GM23248 (cell line): Measurements from ENCODE around the gene TBX5. TPM values are rescaled to one million over a fixed set of nuclear protein-coding genes. Genes with fewer than 3 reads are reported as not detected.

ENCODE experiments used
- DNase-seq: peaks from one replicate; pipeline ENCODE4 v3.0.0-alpha.2; 2015
- H2AFZ ChIP-seq: fragments of 200-600 bp; sonication (generic); 2 replicates; pipeline ENCODE4 v1.6.1; 2016; ENCODE audit warnings: antibody characterized with exemption
- H3F3A ChIP-seq: fragments of 200-600 bp; sonication (generic); 2 replicates; pipeline ENCODE4 v1.6.1; 2016; ENCODE audit warnings: mild to moderate bottlenecking, antibody characterized with exemption, mixed run types; ENCODE audit not compliant: insufficient read depth
- H3K27ac ChIP-seq: fragments of 200-600 bp; sonication (generic); 2 replicates; pipeline ENCODE4 v1.5.1; 2016; ENCODE audit warnings: mild to moderate bottlenecking
- H3K27me3 ChIP-seq: fragments of 200-600 bp; sonication (generic); replicated peaks from 2 replicates; pipeline ENCODE4 v1.6.1; 2016; ENCODE audit warnings: mild to moderate bottlenecking; ENCODE audit not compliant: insufficient read depth
- H3K36me3 ChIP-seq: fragments of 200-600 bp; sonication (generic); 2 replicates; pipeline ENCODE4 v1.6.1; 2016; ENCODE audit warnings: low read depth, mild to moderate bottlenecking
- H3K4me1 ChIP-seq: fragments of 200-600 bp; sonication (generic); 2 replicates; pipeline ENCODE4 v1.6.1; 2016; ENCODE audit warnings: mild to moderate bottlenecking; ENCODE audit not compliant: insufficient read depth
- H3K4me2 ChIP-seq: fragments of 200-600 bp; sonication (generic); one replicate; pipeline ENCODE4 v1.6.1; 2016; ENCODE audit warnings: mild to moderate bottlenecking; ENCODE audit not compliant: unreplicated experiment
- H3K4me3 ChIP-seq: fragments of 200-600 bp; sonication (generic); 2 replicates; pipeline ENCODE4 v1.5.1; 2016; ENCODE audit warnings: mild to moderate bottlenecking
- H3K79me2 ChIP-seq: fragments of 200-600 bp; sonication (generic); 2 replicates; pipeline ENCODE4 v1.6.1; 2016; ENCODE audit warnings: mild to moderate bottlenecking; ENCODE audit not compliant: insufficient read depth
- H3K9ac ChIP-seq: fragments of 200-600 bp; sonication (generic); 2 replicates; pipeline ENCODE4 v1.6.1; 2016; ENCODE audit warnings: mild to moderate bottlenecking
- H3K9me2 ChIP-seq: fragments of 200-600 bp; sonication (generic); 2 replicates; pipeline ENCODE4 v1.6.1; 2016; ENCODE audit warnings: mixed run types, mild to moderate bottlenecking, moderate library complexity; ENCODE audit not compliant: insufficient read depth
- H3K9me3 ChIP-seq: fragments of 200-600 bp; sonication (generic); one replicate; pipeline ENCODE4 v1.6.1; 2017; ENCODE audit warnings: low read depth
- H4K20me1 ChIP-seq: fragments of 200-600 bp; sonication (generic); 2 replicates; pipeline ENCODE4 v1.6.0; 2016; ENCODE audit not compliant: insufficient read depth
- EZH2 ChIP-seq: fragments of 200-600 bp; sonication (generic); IDR thresholded peaks from 2 replicates; pipeline ENCODE4 v1.6.1; 2018; ENCODE audit warnings: antibody characterized with exemption, mild to moderate bottlenecking; ENCODE audit not compliant: insufficient read depth, poor library complexity, severe bottlenecking
- EZH2phosphoT487 ChIP-seq: fragments of 200-600 bp; sonication (generic); IDR thresholded peaks from 2 replicates; pipeline ENCODE4 v1.6.1; 2018; ENCODE audit warnings: antibody characterized with exemption, moderate library complexity, mild to moderate bottlenecking, low read depth; ENCODE audit not compliant: insufficient read depth
- WGBS, 2 experiments: methylation state at CpG; one replicate each; pipeline ENCODE4 v1.1.6; 2015 to 2017; ENCODE audit warnings: low lambda C conversion rate in 2 of 2, low coverage in 1 of 2; ENCODE audit errors: missing lambda C conversion rate in 2 of 2; 5-methylcytosine and 5-hydroxymethylcytosine counted together
- in situ Hi-C: fragments of 300-500 bp; cut with MboI; formaldehyde crosslinking; loops from 2 replicates; pipeline ENCODE4 v1.15.0; 2020
- polyA plus RNA-seq: library from polyadenylated mRNA; unstranded; fragments of >200 nt; fragmentation: Nextera tagmentation; extraction: Ambion mirVana; gene quantifications from 2 replicates; pipeline ENCODE4 v1.2.1, GENCODE V29; 2016
- total RNA-seq: library from RNA; depleted of rRNA; stranded (reverse); fragments of >200 nt; shearing (Covaris generic); gene quantifications from 2 replicates; pipeline ENCODE4 v1.2.3, GENCODE V29; 2014

The TBX5 gene
- total and polyA plus RNA-seq, 2 experiments from 2014 or later, result 24.5 to 30.0 TPM

DNA sequence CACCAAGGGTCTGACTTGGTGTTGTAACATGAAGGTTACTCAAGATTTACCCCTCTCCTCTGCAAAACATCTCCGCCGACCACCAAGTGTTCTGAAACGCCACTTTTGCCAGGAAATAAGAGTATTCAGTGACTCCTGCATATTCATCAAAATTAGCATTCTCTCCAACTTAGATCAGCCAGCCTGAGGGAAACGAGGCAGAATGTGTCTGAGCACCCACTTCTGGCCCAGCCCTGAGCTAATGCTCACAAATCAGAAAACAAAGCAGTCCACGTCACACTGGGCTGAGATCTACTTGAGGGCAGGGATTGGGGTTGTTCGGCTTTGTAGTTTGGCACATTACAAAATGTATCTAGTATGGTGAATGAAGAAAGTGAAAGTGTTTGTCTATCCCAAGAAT lies 64.3 kb downstream of the TBX5 start:
- DNase-seq, result no peak
- WGBS, 2 experiments, result 85 to 91% methylated on average over 6 of the region's 6 CpGs
- Histone ChIP-seq H3K9ac (no peak overlapping the region), H3K9me3 (no peaks in the 10 kb centered on the region), H4K20me1 (no peaks in the 10 kb centered on the region), H3K36me3 (no peaks in the 10 kb centered on the region), H2AFZ (no peak overlapping the region), H3K27ac (no peak overlapping the region), H3K4me1 (peaks cover 24% of the 10 kb centered on the region), H3F3A (peaks cover 25% of the 10 kb centered on the region), H3K4me2 (no peak overlapping the region), H3K79me2 (no peaks in the 10 kb centered on the region), H3K4me3 (no peak overlapping the region), H3K27me3 (no peaks in the 10 kb centered on the region), H3K9me2 (no peaks in the 10 kb centered on the region)
- in situ Hi-C loops, result no loop called here
- TF ChIP-seq EZH2phosphoT487 (no peak), EZH2 (no peak)

- Histone ChIP-seq H3K27me3 (no peaks in the 10 kb centered on the region), H3K79me2 (no peaks in the 10 kb centered on the region), H3K27ac (no peak overlapping the region), H2AFZ (no peak overlapping the region), H3K9ac (no peak overlapping the region), H3K4me1 (peaks cover 24% of the 10 kb centered on the region), H3F3A (peaks cover 25% of the 10 kb centered on the region), H3K4me3 (no peak overlapping the region), H4K20me1 (no peaks in the 10 kb centered on the region), H3K9me3 (no peaks in the 10 kb centered on the region), H3K4me2 (peak overlapping the region; percentile 26), H3K36me3 (no peaks in the 10 kb centered on the region), H3K9me2 (no peaks in the 10 kb centered on the region)
- 48% methylated on average over 3 of the region's 3 CpGs for WGBS, 2 experiments
- in situ Hi-C loops, result no loop called here
- TF ChIP-seq EZH2phosphoT487 (no peak), EZH2 (no peak)
- DNase-seq, result peak; percentile 49
Measured at GRCh38 chr12:114340231-114340630, 65.7 kb downstream of the TBX5 start.

GRCh38 chr12:114339626-114340025 lies 66.3 kb downstream of the TBX5 start:
- peak overlapping the region; percentile 26 for H3K4me2 ChIP-seq
- 34 to 44% methylated on average over 2 of the region's 2 CpGs for WGBS, 2 experiments

GRCh38 chr12:114335607-114336006 lies 70.3 kb downstream of the TBX5 start:
- Histone ChIP-seq H3K4me2 (no peak overlapping the region), H3K79me2 (no peaks in the 10 kb centered on the region), H2AFZ (no peak overlapping the region), H3F3A (peaks cover 16% of the 10 kb centered on the region), H4K20me1 (no peaks in the 10 kb centered on the region), H3K27me3 (no peaks in the 10 kb centered on the region), H3K4me3 (no peak overlapping the region), H3K27ac (no peak overlapping the region), H3K4me1 (peaks cover 16% of the 10 kb centered on the region), H3K9ac (no peak overlapping the region), H3K36me3 (no peaks in the 10 kb centered on the region), H3K9me2 (no peaks in the 10 kb centered on the region), H3K9me3 (no peaks in the 10 kb centered on the region)
- TF ChIP-seq EZH2phosphoT487, result no peak
- TF ChIP-seq EZH2, result no peak
- WGBS, 2 experiments, result 74 to 79% methylated on average over 4 to 5 of the region's 5 CpGs
- DNase-seq, result no peak
- in situ Hi-C loops, result no loop called here

More at GRCh38 chr12:114339626-114340025, 66.3 kb downstream of the TBX5 start:
- Histone ChIP-seq H3K9me2 (no peaks in the 10 kb centered on the region), H3K27ac (no peak overlapping the region), H2AFZ (no peak overlapping the region), H3K9ac (no peak overlapping the region), H3K4me1 (peaks cover 24% of the 10 kb centered on the region), H3K27me3 (no peaks in the 10 kb centered on the region), H3K79me2 (no peaks in the 10 kb centered on the region), H4K20me1 (no peaks in the 10 kb centered on the region), H3K4me3 (no peak overlapping the region), H3F3A (peaks cover 25% of the 10 kb centered on the region), H3K9me3 (no peaks in the 10 kb centered on the region), H3K36me3 (no peaks in the 10 kb centered on the region)
- DNase-seq, result peak; percentile 92
- TF ChIP-seq EZH2 (no peak), EZH2phosphoT487 (no peak)
- in situ Hi-C loops, result no loop called here

DNA sequence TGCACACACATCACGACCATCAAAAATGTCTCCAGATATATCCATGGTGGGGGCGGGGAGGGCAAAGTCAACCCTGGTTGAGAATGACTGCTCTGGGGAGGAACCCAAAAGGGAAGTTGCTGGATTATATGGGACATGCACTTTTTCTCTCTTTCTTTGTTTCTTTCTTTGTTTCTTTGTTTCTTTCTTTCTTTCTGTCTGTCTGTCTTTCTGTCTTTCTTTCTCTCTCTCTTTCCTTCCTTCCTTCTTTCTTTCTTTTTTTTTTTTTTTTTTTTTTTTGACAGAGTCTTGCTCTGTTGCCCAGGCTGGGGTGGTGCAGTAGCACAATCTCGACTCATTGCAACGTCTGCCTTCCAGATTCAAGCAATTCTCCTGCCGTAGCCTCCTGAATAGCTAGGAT lies 71.5 kb downstream of the TBX5 start:
- 82 to 88% methylated on average over 5 of the region's 5 CpGs for WGBS, 2 experiments
- no peak for TF ChIP-seq EZH2phosphoT487
- TF ChIP-seq EZH2, result no peak
- H3K4me3 ChIP-seq, result no peak overlapping the region
- H4K20me1 ChIP-seq, result no peaks in the 10 kb centered on the region
- H2AFZ ChIP-seq, result no peak overlapping the region
- no peak overlapping the region for H3K27ac ChIP-seq
- peaks cover 6% of the 10 kb centered on the region; the same call in 1 of the 2 replicates for H3F3A ChIP-seq
- no peaks in the 10 kb centered on the region for H3K27me3 ChIP-seq
- no peak overlapping the region for H3K4me2 ChIP-seq
- DNase-seq, result no peak
- no peaks in the 10 kb centered on the region for H3K79me2 ChIP-seq
- H3K9me2 ChIP-seq, result no peaks in the 10 kb centered on the region
- no peaks in the 10 kb centered on the region for H3K36me3 ChIP-seq
- H3K9me3 ChIP-seq, result no peaks in the 10 kb centered on the region
- in situ Hi-C loops, result no loop called here
- no peak overlapping the region for H3K9ac ChIP-seq
- peaks cover 6% of the 10 kb centered on the region for H3K4me1 ChIP-seq
